ENCODE results near the gene SKOR2.

Gene SKOR2

GRCh38 chr18:47260120-47260923 is 8.9 kb upstream of the SKOR2 start:
- peak; percentile 3 for DNase-seq (ENCODE audit: low read depth)

- no peak for DNase-seq (ENCODE audit: low read depth)
Measured at GRCh38 chr18:47254341-47254939, 3.0 kb upstream of the SKOR2 start.

- no peak for DNase-seq (ENCODE audit: low read depth)
Measured at GRCh38 chr18:47253101-47253654, 1.7 kb upstream of the SKOR2 start.

GRCh38 chr18:47250391-47251046 is 941 bp downstream of the SKOR2 start:
- DNase-seq (ENCODE audit: low read depth): no peak

- no peak for DNase-seq (ENCODE audit: low read depth)
Measured at GRCh38 chr18:47249314-47249981, 2.0 kb downstream of the SKOR2 start.

GRCh38 chr18:47248604-47249313 is 2.7 kb downstream of the SKOR2 start:
- no peak for DNase-seq (ENCODE audit: low read depth)

- no peak for DNase-seq (ENCODE audit: low read depth)
Measured at GRCh38 chr18:47248115-47248603, 3.3 kb downstream of the SKOR2 start.

GRCh38 chr18:47247416-47248114 is 3.9 kb downstream of the SKOR2 start:
- DNase-seq (ENCODE audit: low read depth): no peak

- no peak for DNase-seq (ENCODE audit: low read depth)
Measured at GRCh38 chr18:47247036-47247415, 4.4 kb downstream of the SKOR2 start.

GRCh38 chr18:47246027-47246971 is 5.2 kb downstream of the SKOR2 start:
- DNase-seq (ENCODE audit: low read depth): no peak

GRCh38 chr18:47244086-47244485 is 7.4 kb downstream of the SKOR2 start:
- no peak for DNase-seq (ENCODE audit: low read depth)

GRCh38 chr18:47235096-47235495 is 16.4 kb downstream of the SKOR2 start:
- no peak for DNase-seq (ENCODE audit: low read depth)

GRCh38 chr18:47226660-47227059 is 24.8 kb downstream of the SKOR2 start:
- no peak for DNase-seq (ENCODE audit: low read depth)

- peak; percentile 54 for DNase-seq (ENCODE audit: low read depth)
Measured at GRCh38 chr18:47215554-47216138, 35.8 kb downstream of the SKOR2 start.

- DNase-seq (ENCODE audit: low read depth): no peak
Measured at GRCh38 chr18:47209171-47209570, 42.3 kb downstream of the SKOR2 start.

GRCh38 chr18:47206945-47207637 is 44.4 kb downstream of the SKOR2 start:
- no peak for DNase-seq (ENCODE audit: low read depth)

- no peak for DNase-seq (ENCODE audit: low read depth)
Measured at GRCh38 chr18:47204908-47205522, 46.4 kb downstream of the SKOR2 start.
